GM12801 (cell line): Measurements from ENCODE around the gene FZD2.

Experiments
- TF ChIP-seq, protein P1 (sequence below): IDR thresholded peaks from one replicate; pipeline ENCODE4 v1.5.1; 2011; ENCODE audit warnings: control low read depth; ENCODE audit not compliant: insufficient read length; ENCODE audit errors: extremely low read depth

The FZD2 gene

DNA sequence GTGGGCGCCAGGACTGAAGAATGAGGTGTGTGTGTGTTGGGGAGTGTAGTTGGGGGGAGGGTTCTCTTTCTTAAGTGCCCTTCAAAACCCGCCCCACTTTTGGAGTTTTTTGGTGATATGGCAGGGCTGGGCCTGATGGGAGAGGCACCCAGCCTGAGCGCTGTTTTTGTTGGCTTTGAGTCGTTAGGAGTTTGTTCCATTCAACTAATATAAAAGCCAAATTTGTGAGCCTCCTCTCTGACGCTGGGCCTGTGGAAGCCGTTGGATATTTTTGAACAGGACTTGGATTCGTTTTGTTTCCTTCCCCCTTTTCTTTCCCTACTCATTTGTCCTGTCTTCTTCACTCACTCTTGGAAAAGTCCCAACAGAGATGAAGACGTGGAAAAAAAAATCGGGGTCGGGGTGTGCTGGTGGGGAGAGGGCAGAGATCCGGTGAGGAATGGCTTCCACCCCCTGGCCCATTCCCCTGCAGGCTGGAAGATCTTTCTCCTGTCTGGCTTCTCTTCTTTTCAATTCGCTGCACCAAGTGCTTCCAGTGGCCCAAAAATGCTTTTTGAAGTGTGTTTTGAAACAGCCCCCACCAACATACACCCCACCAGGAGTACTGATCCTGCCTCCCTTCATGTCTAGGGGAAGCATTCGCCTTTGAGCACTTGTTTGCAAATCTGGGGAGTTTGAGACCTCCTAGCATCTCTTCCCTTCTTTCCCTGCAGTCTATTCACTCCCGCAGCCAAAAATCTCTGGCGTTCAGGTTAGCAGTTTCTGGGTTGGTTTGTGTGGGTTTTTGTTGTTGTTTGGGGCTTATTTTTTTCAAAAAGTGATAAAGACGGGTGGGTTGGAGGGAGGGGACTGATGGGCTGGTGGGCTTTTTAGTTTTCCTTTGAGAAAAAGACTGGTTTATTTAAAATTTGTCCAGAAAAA is 2.6 kb downstream of the FZD2 start:
- TF ChIP-seq, protein P1, sequence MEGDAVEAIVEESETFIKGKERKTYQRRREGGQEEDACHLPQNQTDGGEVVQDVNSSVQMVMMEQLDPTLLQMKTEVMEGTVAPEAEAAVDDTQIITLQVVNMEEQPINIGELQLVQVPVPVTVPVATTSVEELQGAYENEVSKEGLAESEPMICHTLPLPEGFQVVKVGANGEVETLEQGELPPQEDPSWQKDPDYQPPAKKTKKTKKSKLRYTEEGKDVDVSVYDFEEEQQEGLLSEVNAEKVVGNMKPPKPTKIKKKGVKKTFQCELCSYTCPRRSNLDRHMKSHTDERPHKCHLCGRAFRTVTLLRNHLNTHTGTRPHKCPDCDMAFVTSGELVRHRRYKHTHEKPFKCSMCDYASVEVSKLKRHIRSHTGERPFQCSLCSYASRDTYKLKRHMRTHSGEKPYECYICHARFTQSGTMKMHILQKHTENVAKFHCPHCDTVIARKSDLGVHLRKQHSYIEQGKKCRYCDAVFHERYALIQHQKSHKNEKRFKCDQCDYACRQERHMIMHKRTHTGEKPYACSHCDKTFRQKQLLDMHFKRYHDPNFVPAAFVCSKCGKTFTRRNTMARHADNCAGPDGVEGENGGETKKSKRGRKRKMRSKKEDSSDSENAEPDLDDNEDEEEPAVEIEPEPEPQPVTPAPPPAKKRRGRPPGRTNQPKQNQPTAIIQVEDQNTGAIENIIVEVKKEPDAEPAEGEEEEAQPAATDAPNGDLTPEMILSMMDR, result no peak

DNA sequence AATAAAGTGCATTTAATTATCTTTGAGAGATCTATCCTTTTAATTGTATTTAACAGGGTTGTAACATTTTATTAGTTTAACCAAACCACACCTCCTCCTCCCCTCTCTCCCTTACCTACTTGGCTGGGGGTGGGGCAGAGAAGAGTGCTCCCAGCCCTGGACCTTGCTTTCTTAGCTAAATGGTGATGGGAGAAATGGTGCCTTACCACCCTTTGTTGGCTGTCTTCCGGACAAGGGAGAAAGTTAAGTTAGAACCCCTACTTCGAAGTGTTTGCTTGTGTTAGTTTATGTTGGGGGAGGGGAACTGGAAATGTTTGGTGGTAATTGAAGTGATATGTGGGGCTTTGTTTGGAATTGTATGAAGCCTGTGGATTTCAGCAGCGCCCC is 3.9 kb downstream of the FZD2 start:
- TF ChIP-seq, protein P1, result no peak

GRCh38 chr17:44564429-44564828 is 7.1 kb downstream of the FZD2 start:
- TF ChIP-seq, protein P1, result no peak

DNA sequence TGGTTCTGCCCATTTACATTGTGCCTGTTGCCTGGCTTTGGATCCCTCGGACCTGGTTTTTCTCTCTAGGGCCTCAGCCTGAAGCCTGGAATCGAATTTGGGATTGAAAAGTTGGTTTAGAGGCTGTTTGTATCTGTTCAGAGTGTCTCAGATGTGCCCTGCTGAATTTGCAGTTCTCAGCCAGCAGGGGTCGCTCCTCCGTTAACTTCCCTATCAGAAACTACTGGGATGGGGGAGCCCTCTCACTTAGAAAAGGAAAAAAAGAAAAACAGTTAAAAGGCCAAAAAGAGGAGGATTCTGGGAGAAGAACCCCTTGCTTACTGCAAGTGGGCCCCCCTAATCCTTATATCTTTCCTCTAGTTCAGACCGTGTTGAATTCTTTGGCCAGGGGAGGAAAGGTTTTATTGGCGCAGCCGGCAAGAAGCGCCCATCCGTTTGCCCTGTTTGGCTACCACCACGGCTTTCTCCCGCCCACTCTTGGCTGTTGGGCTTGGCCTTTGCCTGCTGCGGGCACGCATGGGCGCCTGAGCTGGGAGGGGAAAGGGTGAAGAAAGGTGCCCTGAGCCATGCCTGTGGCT is 8.7 kb downstream of the FZD2 start:
- TF ChIP-seq, protein P1, result no peak

DNA sequence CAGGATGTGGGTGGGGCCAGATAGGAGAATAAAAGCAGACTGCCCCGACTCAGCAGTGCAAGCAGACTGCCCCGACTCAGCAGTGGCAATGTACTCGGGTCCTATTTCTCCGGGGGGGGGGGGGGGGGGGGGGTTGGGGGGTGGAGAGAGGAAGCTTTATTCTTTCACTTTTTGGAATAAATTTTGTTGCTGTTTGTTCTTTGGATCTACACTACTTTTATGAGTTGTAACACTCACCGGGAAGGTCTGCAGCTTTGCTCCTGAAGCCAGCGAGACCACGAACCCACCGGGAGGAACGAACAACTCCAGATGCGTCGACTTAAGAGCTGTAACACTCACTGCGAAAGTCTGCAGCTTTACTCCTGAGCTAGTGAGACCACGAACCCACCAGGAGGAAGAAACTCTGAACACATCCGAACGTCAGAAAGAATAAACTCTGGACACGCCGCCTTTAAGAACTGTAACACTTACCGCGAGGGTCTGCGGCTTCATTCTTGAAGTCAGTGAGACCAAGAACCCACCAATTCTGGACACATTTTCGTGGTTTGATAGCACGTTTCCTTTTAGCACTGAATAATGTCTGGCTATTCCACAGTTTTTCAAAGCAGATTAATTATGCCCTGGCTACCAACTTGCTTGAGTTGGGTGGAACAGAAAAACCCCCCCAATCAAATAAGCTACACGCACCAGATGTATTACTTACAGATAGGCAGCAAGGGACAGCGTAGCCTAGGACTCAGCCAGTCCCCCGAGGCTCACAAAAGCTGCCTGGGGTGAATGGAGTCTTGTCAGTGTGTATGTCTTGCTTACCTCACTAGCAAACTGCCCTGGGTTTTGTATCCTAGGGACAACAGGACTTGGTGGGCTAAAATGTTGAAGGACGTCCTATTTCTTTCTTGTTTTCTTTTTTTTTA is 11.9 kb downstream of the FZD2 start:
- TF ChIP-seq, protein P1, result no peak

DNA sequence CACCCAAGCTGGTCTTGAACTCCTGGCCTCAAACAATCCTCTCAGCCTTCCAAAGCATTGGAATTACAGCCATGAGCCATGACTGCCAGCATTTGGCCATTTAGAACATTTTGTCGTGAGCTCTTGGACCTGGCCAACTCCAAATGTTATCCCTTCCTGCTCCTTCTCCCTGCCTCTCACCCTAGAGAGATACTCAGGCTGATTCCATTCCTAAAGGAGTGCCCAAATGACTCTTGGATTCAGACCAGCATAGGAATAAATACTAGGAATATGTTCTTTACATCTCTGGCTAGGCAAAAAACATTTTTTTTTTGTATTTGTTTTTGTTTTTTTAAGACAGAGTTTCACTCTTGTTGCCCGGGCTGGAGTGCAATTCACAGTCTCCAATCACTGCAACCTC is 15.5 kb downstream of the FZD2 start:
- TF ChIP-seq, protein P1, result no peak

DNA sequence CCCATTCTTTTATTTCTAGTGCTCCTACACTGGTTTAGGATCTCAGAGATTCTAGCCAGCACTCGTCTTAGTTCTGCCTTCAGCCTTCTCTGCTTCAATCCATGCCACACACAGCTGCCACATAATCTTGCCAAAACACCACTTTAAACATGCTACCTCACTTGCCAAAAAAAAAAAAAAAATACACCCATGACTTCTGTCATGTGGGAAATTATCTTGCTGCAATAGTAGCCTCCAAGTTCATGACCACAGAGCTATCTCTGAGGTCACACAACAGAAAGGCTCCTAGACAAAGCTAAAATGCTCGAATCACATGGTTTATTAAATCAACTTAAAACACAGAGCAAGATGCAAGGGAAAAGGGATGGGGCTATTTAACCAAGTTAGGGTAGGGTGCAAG is 18.1 kb downstream of the FZD2 start:
- TF ChIP-seq, protein P1, result no peak
